AG10803 (cell line): ENCODE results near the gene SERPINI1.

ENCODE experiments used
- DNase-seq: peaks from one replicate; pipeline ENCODE4 v3.0.0; 2010; ENCODE audit warnings: low read depth
- H3K4me3 ChIP-seq: 2 replicates; pipeline ENCODE4 v1.5.1; 2011; ENCODE audit warnings: mild to moderate bottlenecking, low read length, control low read depth
- TF ChIP-seq, protein P1 (sequence below): conservative IDR thresholded peaks from 2 replicates; pipeline ENCODE4 v1.5.1; 2011; ENCODE audit warnings: mild to moderate bottlenecking, low read length, control low read depth, inconsistent platforms

Gene SERPINI1

DNA sequence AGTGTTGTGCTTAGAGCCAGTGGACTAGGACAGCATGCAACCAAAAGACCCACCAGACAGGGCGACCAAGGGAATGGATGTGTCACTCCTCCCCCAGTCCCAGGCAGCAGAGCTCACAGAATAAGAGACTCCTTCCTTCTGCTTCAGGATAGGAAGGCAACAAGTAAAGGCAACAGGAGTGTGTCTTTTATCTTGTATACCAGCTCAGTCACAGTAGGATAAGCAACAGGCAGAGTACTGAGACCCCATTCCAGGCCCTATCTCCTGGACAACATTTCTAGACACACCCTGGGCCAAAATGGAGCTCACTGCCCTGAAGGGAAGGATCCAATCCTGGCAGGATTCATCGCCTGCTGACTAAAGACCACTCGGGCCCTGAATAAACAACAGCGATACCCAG is 25.8 kb upstream of the SERPINI1 start:
- no peak for DNase-seq
- no peak overlapping the region for H3K4me3 ChIP-seq
- TF ChIP-seq, protein P1, sequence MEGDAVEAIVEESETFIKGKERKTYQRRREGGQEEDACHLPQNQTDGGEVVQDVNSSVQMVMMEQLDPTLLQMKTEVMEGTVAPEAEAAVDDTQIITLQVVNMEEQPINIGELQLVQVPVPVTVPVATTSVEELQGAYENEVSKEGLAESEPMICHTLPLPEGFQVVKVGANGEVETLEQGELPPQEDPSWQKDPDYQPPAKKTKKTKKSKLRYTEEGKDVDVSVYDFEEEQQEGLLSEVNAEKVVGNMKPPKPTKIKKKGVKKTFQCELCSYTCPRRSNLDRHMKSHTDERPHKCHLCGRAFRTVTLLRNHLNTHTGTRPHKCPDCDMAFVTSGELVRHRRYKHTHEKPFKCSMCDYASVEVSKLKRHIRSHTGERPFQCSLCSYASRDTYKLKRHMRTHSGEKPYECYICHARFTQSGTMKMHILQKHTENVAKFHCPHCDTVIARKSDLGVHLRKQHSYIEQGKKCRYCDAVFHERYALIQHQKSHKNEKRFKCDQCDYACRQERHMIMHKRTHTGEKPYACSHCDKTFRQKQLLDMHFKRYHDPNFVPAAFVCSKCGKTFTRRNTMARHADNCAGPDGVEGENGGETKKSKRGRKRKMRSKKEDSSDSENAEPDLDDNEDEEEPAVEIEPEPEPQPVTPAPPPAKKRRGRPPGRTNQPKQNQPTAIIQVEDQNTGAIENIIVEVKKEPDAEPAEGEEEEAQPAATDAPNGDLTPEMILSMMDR = no peak

DNA sequence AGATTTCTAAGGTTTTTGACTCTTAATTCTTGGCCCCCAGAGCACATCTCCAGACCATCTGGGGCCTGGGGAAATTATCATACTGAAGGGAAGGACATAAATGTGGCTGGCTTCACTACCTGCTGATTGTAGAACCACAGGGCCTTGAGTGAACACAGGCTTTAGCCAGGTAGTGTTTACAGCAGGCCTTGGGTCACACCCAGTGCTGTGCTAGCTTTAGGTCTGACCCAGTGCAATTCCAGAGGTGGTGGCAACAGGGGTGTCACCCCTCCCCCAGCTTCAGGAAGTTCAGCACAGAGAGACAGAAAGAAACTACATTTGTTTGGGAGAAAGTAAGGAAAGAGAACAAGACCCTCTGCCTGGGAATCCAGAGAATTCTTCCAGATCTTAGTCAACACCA is 25.0 kb upstream of the SERPINI1 start:
- no peak for DNase-seq
- TF ChIP-seq, protein P1 = no peak
- no peak overlapping the region for H3K4me3 ChIP-seq

DNA sequence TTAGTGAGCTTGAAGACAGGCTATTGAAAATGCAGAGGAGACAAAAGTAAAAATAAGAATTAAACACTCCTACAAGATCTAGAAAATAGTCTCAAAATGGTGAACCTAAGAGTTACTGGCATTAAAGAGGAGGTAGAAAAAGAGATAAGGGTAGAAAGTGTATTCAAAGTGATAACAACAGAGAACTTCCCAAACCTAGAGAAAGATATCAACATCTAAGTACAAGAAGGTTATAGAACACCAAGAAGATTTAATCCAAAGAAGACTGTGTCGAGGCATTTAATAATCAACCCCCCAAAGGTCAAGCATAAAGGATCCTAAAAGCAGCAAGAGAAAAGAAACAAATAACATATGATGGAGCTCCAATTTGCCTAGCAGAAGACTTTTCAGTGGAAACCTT is 24.1 kb upstream of the SERPINI1 start:
- no peak for DNase-seq
- H3K4me3 ChIP-seq = no peak overlapping the region
- TF ChIP-seq, protein P1 = no peak

DNA sequence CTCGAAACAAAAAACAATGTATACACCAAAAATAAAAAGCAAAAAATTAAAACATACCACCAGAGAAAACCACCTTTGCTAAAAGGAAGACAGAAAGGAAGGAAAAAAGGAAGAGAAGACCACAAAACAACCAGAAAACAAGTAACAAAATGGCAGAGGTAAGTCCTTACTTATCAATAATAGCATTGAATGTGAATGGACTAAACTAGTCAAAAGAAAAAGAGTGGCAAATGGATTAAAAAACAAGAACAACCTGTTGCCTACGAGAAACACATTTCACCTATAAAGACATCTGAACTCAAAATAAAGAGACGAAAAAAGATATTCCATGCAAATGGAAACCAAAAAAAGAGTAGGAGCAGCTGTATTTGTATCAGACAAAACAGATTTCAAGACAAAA is 23.1 kb upstream of the SERPINI1 start:
- TF ChIP-seq, protein P1 = no peak
- no peak for DNase-seq
- H3K4me3 ChIP-seq = no peak overlapping the region

DNA sequence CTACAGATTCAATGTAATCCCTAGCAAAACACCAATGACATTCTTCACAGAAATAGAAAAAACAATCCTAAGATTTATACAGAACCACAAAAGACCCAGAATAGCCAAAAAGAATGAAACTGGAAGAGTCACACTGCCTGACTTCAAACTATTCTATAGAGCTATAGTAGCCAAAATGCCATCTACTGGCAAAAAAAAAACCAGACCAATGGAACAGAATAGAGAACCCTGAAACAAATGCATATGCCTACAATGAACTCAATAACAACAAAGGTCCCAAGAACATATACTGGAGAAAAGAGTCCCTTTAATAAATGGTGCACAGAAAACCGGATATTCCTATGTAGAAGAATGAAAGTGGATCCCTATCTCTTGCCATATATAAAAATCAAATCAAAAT is 20.6 kb upstream of the SERPINI1 start:
- DNase-seq = no peak
- TF ChIP-seq, protein P1 = no peak
- no peak overlapping the region for H3K4me3 ChIP-seq

DNA sequence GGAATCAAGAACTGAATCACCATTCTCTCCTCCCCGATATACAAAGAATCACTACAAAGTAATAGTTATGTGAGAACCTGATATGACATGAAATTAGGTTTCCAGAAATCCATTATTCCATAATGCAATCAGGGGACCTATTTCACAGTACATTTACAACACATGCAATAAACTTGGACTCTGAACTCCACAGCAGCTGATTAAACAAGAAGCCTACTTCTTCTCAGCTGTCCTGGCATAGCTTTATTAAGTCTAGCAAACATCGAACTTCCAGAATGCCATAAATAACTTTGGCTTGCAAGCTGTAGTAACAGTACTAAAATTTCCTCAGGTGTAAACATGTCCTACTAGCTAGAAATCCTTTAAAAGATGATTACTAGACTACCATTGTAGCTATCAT is 18.6 kb upstream of the SERPINI1 start:
- no peak for DNase-seq
- TF ChIP-seq, protein P1 = no peak
- H3K4me3 ChIP-seq = no peak overlapping the region

DNA sequence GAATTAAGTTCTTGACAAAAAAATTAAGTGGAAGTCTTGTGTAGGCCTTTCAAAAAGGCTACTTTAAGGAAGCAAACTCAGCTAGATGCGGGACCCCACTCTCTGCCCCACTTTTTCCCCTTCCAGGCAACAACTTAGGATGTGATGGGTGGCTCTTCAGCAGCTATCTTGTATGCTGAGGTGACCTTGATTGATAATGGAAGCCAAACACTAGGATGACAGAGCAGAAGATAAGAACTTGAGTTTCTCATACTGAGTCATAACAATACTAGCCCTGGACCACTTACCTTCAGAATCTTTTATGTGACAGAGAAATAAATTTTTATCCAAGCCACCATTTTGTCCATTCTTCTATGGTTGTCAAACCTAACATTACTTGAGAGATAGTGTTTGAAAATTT is 16.9 kb upstream of the SERPINI1 start:
- no peak overlapping the region for H3K4me3 ChIP-seq
- DNase-seq = no peak
- TF ChIP-seq, protein P1 = no peak
